Measurements from ENCODE around the gene PSME2. TPM values are rescaled to one million over a fixed set of nuclear protein-coding genes. Genes with fewer than 3 reads are reported as not detected.

PSME2 gene
- total RNA-seq, 1 experiment from 2014 or later, result 188 TPM

DNA sequence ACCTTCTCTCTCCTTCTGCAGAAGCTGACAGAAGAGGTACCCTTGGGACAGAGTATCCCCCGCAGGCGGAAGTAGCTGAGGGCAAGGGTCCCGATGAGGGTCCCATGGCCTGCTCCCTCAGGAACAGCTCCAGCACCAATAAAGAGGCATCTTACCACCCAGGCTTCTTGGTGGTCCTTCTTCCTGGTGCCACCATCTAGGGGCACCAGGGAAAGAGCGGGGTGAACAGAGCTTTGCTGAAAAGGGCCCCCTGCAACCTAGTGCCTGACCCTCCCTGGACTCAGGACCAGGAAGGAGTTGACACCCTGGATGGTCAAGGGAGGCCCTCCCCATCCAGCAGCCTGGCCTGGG, 14.1 kb upstream of the PSME2 start:
- ATAC-seq, result peak; percentile 37
- DNase-seq (ENCODE audit: low read depth, low spot score), result no peak
- H3K27me3 ChIP-seq (ENCODE audit: control insufficient read depth, insufficient read depth, low read length), result no peaks in the 10 kb centered on the region
- no peak overlapping the region for H3K4me3 ChIP-seq (ENCODE audit: low read depth in 2 of 2, low read length in 2 of 2)
- H3K4me1 ChIP-seq (ENCODE audit: control insufficient read depth, insufficient read depth, low read length), result peaks cover 4% of the 10 kb centered on the region
- BruUV-seq (replicated peaks), result no TSS peak
- no peak overlapping the region for H3K27ac ChIP-seq (ENCODE audit: low read length)
- H3K36me3 ChIP-seq (ENCODE audit: control insufficient read depth, insufficient read depth, low read length), result no peaks in the 10 kb centered on the region; the same call in 1 of the 2 replicates
- ChIA-PET CTCF (interaction anchor here (1.1 to 1.2 kb wide), 2 partner anchors 25 to 102 kb away, joined by 3 to 5 read pairs; partner anchors contain the start of gene PSME1), POLR2A (no interaction called here)
- in situ Hi-C loops (cut with HindIII; ENCODE audit: low pct_unique_long_range_greater_than_20kb, low sequenced_read_pairs) (no loop called here), intact Hi-C loops (cut with micrococcal nuclease; ENCODE audit: unreplicated experiment) (no loop called here)
- no peaks in the 10 kb centered on the region for H3K9me3 ChIP-seq (ENCODE audit: control insufficient read depth, insufficient read depth, low read depth, low read length)
- TF ChIP-seq TCF7L2 (IDR thresholded peaks at IDR 0.05; ENCODE audit: low read depth, low read length) (no peak), REST (IDR thresholded peaks at IDR 0.05; ENCODE audit: insufficient read depth in 1 of 2, low read depth in 2 of 2, low read length in 1 of 2) (no peak), POLR2AphosphoS5 (IDR thresholded peaks at IDR 0.05; ENCODE audit: low read depth, low read length) (no peak), SIN3A (IDR thresholded peaks at IDR 0.05; ENCODE audit: borderline replicate concordance, insufficient read depth, low read depth, low read length) (no peak)
- TF ChIP-seq, protein P1, sequence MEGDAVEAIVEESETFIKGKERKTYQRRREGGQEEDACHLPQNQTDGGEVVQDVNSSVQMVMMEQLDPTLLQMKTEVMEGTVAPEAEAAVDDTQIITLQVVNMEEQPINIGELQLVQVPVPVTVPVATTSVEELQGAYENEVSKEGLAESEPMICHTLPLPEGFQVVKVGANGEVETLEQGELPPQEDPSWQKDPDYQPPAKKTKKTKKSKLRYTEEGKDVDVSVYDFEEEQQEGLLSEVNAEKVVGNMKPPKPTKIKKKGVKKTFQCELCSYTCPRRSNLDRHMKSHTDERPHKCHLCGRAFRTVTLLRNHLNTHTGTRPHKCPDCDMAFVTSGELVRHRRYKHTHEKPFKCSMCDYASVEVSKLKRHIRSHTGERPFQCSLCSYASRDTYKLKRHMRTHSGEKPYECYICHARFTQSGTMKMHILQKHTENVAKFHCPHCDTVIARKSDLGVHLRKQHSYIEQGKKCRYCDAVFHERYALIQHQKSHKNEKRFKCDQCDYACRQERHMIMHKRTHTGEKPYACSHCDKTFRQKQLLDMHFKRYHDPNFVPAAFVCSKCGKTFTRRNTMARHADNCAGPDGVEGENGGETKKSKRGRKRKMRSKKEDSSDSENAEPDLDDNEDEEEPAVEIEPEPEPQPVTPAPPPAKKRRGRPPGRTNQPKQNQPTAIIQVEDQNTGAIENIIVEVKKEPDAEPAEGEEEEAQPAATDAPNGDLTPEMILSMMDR (IDR thresholded peaks at IDR 0.05), result no peak

DNA sequence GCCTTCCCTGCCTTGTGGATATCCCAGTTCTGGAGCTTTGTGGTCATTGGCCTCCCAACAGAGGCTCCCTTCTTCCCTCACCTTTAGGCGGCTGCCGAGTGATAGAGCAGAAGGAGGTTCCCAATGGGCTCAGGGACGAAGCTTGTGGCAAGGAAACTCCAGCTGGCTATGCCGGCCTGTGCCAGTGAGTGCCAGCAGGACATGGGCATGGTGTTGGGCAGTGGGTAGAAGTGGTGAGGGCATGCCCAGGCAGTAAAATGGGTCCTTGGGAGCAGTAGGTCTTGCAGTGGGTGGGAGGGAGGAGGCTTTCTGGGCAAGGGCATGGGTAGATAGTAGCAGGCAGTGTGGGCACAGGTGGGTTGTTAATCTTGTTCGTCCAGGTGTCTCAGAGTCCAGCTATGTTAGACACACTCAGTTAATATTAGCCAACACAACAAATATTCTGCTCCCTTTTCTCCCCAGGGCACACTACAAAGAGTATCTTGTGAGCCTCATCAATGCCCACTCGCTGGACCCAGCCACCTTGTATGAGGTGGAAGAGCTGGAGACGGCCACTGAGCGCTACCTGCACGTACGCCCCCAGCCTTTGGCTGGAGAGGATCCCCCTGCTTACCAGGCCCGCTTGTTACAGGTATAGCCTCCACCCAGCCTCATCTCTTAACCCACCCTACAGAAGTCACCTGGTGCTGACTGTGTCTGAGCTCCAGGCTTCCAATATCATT, 13.5 kb upstream of the PSME2 start:
- no peaks in the 10 kb centered on the region for H3K27me3 ChIP-seq (ENCODE audit: control insufficient read depth, insufficient read depth, low read length)
- ChIA-PET CTCF (interaction anchor here (0.6 kb wide), 1 partner anchor 1683 kb away, joined by 6 read pairs; no protein-coding TSS in a partner anchor), POLR2A (no interaction called here)
- in situ Hi-C loops (cut with HindIII; ENCODE audit: low pct_unique_long_range_greater_than_20kb, low sequenced_read_pairs) (no loop called here), intact Hi-C loops (cut with micrococcal nuclease; ENCODE audit: unreplicated experiment) (no loop called here)
- no peaks in the 10 kb centered on the region; the same call in none of the 2 replicates for H3K36me3 ChIP-seq (ENCODE audit: control insufficient read depth, insufficient read depth, low read length)
- no peak overlapping the region for H3K27ac ChIP-seq (ENCODE audit: low read length)
- DNase-seq (ENCODE audit: low read depth, low spot score) (no peak), ATAC-seq (no peak)
- H3K4me1 ChIP-seq (ENCODE audit: control insufficient read depth, insufficient read depth, low read length), result peaks cover 4% of the 10 kb centered on the region
- no peak overlapping the region for H3K4me3 ChIP-seq (ENCODE audit: low read depth in 2 of 2, low read length in 2 of 2)
- H3K9me3 ChIP-seq (ENCODE audit: control insufficient read depth, insufficient read depth, low read depth, low read length), result no peaks in the 10 kb centered on the region
- no peak for TF ChIP-seq TCF7L2 (IDR thresholded peaks at IDR 0.05; ENCODE audit: low read depth, low read length)
- no peak for TF ChIP-seq SIN3A (IDR thresholded peaks at IDR 0.05; ENCODE audit: borderline replicate concordance, insufficient read depth, low read depth, low read length)
- TF ChIP-seq POLR2AphosphoS5 (IDR thresholded peaks at IDR 0.05; ENCODE audit: low read depth, low read length), result no peak
- TF ChIP-seq REST (IDR thresholded peaks at IDR 0.05; ENCODE audit: insufficient read depth in 1 of 2, low read depth in 2 of 2, low read length in 1 of 2), result no peak
- TF ChIP-seq, protein P1 (IDR thresholded peaks at IDR 0.05), result no peak
- BruUV-seq (replicated peaks), result no TSS peak
